Breast epithelium (tissue), 4 donors: ENCODE results near the gene RBBP9. TPM values are rescaled to one million over a fixed set of nuclear protein-coding genes. Genes with fewer than 3 reads are reported as not detected.

ENCODE experiments used
- DNase-seq, 2 donors: peaks; one replicate each; pipeline ENCODE4 v3.0.0-alpha.2; 2019; ENCODE audit warnings: low spot score in 2 of 2
- H3K27ac ChIP-seq, 2 donors: fragments of 200-600 bp; sonication (generic) in 1 of 2; one replicate each; pipeline ENCODE4 v1.5.1; 2016 to 2019; ENCODE audit warnings: mild to moderate bottlenecking in 1 of 2
- H3K27me3 ChIP-seq, 2 donors: fragments of 200-600 bp; sonication (generic) in 1 of 2; one replicate each; pipeline versions ENCODE4 v1.5.1 to v1.6.0; 2017 to 2019; ENCODE audit warnings: control low read depth in 1 of 2, mild to moderate bottlenecking in 1 of 2
- H3K36me3 ChIP-seq: fragments of 200-600 bp; one replicate; pipeline ENCODE4 v1.5.1; 2019
- H3K4me1 ChIP-seq, 2 donors: fragments of 200-600 bp; sonication (generic); one replicate each; pipeline ENCODE4 v1.5.1; 2016 to 2019; ENCODE audit warnings: control low read depth in 1 of 2
- H3K4me3 ChIP-seq, 3 donors: fragments of 200-600 bp; sonication (generic); 1 replicate in 2 of 3; 2 replicates in 1 of 3; pipeline ENCODE4 v1.5.1; 2016 to 2019; ENCODE audit warnings: mild to moderate bottlenecking in 3 of 3, moderate library complexity in 2 of 3
- H3K9me3 ChIP-seq, 2 donors: fragments of 200-600 bp; sonication (generic) in 1 of 2; one replicate each; pipeline ENCODE4 v1.5.1; 2016 to 2019; ENCODE audit warnings: control low read depth in 1 of 2
- CTCF ChIP-seq, 3 donors: fragments of 450-650 bp; IDR thresholded peaks; one replicate each; pipeline ENCODE4 v1.5.1; 2016 to 2017; ENCODE audit warnings: antibody characterized with exemption in 3 of 3, mild to moderate bottlenecking in 3 of 3, moderate library complexity in 3 of 3
- POLR2A ChIP-seq: fragments of 450-650 bp; IDR thresholded peaks from one replicate; pipeline ENCODE4 v1.6.1; 2016; ENCODE audit warnings: antibody characterized with exemption, mild to moderate bottlenecking, moderate library complexity
- POLR2AphosphoS5 ChIP-seq, 3 donors: sonication (generic); formaldehyde crosslinking; IDR thresholded peaks; one replicate each; pipeline ENCODE4 v1.6.1; 2017; ENCODE audit warnings: antibody characterized with exemption in 3 of 3
- intact Hi-C: fragments of 100-400 bp; cut with DNase I; formaldehyde crosslinking; loops from one replicate; pipeline ENCODE4 v1.15.1; 2023; ENCODE audit warnings: low total_unique reads
- total RNA-seq, 3 donors: library from RNA; depleted of rRNA; stranded (reverse); fragments of >200 nt; gene quantifications; one replicate each; pipeline ENCODE4 v1.1.0, GENCODE V29; 2016

The RBBP9 gene
- total RNA-seq, 3 donors from 2014 or later = 16.3 to 24.4 (median 17.7) TPM

- DNase-seq = no peak
- intact Hi-C loops = no loop called here
- no peaks in the 10 kb centered on the region for H3K4me1 ChIP-seq
- H3K9me3 ChIP-seq = no peaks in the 10 kb centered on the region
- no peaks in the 10 kb centered on the region for H3K27me3 ChIP-seq
- no peaks in the 10 kb centered on the region for H3K36me3 ChIP-seq
- TF ChIP-seq CTCF (IDR thresholded peaks at IDR 0.05) = no peak
- no peak for TF ChIP-seq POLR2A
- TF ChIP-seq POLR2AphosphoS5 (IDR thresholded peaks at IDR 0.05) = no peak
- H3K4me3 ChIP-seq = no peak overlapping the region
- H3K27ac ChIP-seq = no peak overlapping the region
Observed at GRCh38 chr20:18537651-18538050, 40.6 kb upstream of the RBBP9 start.

DNA sequence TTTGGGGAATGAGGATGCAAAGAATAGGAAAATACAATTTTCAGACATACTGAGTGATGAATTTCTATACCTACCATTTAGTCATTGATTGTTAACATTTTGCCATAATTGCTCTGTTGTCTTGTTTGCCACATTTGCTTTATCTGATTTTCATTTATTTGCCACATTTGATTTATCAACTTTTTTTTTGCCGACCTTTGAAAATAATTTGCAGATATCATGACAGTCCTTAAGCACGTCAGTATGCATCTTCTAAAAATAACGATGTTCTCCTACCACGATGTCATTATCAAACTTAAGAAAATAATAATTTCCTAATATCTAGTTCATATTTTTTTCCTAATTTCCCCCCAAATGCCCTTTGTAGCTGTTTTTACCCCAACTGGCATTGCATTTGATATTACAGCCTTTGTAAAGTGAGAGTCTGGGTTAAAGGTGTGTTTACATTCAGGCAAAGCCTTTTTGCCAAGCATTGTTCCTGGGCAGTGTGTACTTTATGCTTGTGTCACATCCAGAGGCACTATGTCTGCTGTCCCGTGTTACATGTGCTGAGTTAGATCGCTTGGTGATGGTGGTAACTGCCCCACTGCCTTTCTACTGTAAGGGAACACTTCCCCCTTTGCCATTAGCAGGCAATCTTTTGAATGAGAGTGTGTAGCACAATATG, 37.1 kb upstream of the RBBP9 start:
- Histone ChIP-seq H3K27ac (no peak overlapping the region), H3K36me3 (no peaks in the 10 kb centered on the region), H3K9me3 (no peaks in the 10 kb centered on the region), H3K27me3 (no peaks in the 10 kb centered on the region), H3K4me3 (no peak overlapping the region), H3K4me1 (no peaks in the 10 kb centered on the region)
- TF ChIP-seq POLR2A (no peak), CTCF (IDR thresholded peaks at IDR 0.05) (no peak), POLR2AphosphoS5 (IDR thresholded peaks at IDR 0.05) (no peak)
- no peak for DNase-seq
- intact Hi-C loops = loop anchor here (5.0 kb wide), 1 partner anchor 352 kb away; no protein-coding TSS in a partner anchor

DNA sequence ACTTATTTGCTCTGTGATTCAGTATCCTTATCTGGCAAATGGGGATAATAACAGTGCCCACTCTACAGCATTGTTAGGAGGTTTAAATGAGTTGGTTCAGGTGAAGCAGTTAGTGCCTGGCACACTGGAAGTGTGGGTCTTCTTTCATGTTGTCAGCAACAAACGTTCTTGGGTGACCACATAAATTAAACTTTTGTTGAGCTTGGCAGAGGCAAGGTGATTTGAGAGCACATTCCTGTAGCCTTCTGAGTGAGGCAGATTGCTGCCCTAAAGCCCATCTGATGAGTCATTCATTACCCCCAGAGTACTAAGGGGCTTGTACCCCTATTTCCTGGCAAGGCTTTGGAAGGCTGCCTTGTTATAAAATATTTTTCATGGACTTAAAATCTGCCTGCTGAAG, 36.5 kb upstream of the RBBP9 start:
- no peaks in the 10 kb centered on the region for H3K4me1 ChIP-seq
- H3K36me3 ChIP-seq = peaks cover under 1% of the 10 kb centered on the region
- no peak for DNase-seq
- TF ChIP-seq CTCF (IDR thresholded peaks at IDR 0.05) (no peak), POLR2AphosphoS5 (IDR thresholded peaks at IDR 0.05) (no peak), POLR2A (no peak)
- H3K4me3 ChIP-seq = no peak overlapping the region
- H3K27ac ChIP-seq = no peak overlapping the region
- no peaks in the 10 kb centered on the region for H3K27me3 ChIP-seq
- intact Hi-C loops = loop anchor here (5.0 kb wide), 1 partner anchor 351 kb away; no protein-coding TSS in a partner anchor
- no peaks in the 10 kb centered on the region for H3K9me3 ChIP-seq

DNA sequence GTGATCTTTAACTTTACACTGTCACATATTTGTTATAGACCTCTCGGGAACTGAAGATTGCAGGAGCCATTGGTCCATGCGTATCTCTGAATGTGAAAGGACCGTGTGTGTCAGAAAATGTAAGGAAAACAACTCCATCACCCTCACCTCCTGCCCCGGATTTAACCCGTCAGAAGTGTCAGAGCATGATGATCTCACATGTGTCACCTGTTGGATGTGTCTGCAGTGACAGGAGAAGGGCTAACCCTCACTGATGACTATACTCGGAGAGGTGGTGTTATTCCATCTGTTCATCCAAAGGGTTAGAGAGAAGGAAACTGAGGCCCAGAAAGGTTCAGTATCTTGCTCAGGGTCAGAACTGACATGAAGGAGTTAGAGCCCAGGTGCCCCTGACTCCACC, 35.6 kb upstream of the RBBP9 start:
- Histone ChIP-seq H3K36me3 (peaks cover 8% of the 10 kb centered on the region), H3K27me3 (no peaks in the 10 kb centered on the region), H3K27ac (no peak overlapping the region), H3K9me3 (no peaks in the 10 kb centered on the region), H3K4me1 (no peaks in the 10 kb centered on the region), H3K4me3 (no peak overlapping the region)
- DNase-seq = no peak
- TF ChIP-seq POLR2AphosphoS5 (IDR thresholded peaks at IDR 0.05) = no peak
- no peak for TF ChIP-seq POLR2A
- TF ChIP-seq CTCF (IDR thresholded peaks at IDR 0.05) = no peak
- intact Hi-C loops = loop anchor here (5.0 kb wide), 1 partner anchor 350 kb away; no protein-coding TSS in a partner anchor

- peaks cover 13% of the 10 kb centered on the region for H3K36me3 ChIP-seq
- H3K27me3 ChIP-seq = no peaks in the 10 kb centered on the region
- intact Hi-C loops = no loop called here
- DNase-seq = no peak
- no peak for TF ChIP-seq CTCF (IDR thresholded peaks at IDR 0.05)
- TF ChIP-seq POLR2A = no peak
- H3K4me1 ChIP-seq = no peaks in the 10 kb centered on the region
- no peak overlapping the region for H3K4me3 ChIP-seq
- no peaks in the 10 kb centered on the region for H3K9me3 ChIP-seq
- H3K27ac ChIP-seq = no peak overlapping the region
Observed at GRCh38 chr20:18529041-18529440, 32.0 kb upstream of the RBBP9 start.
